HepG2 (cell line): Measurements from ENCODE around the gene WDR87. TPM values are rescaled to one million over a fixed set of nuclear protein-coding genes. Genes with fewer than 3 reads are reported as not detected.
"Not testable (repeated sequence)": the region's sequence is repeated elsewhere in the genome, so short reads cannot be mapped to it uniquely, and the experiment has no call there.

Source experiments
- ATAC-seq: fragments of 200-7000 bp; cut with Tn5 transposase; 3 replicates; pipeline ENCODE4 v1.9.1; 2020; ENCODE audit warnings: mild to moderate bottlenecking, moderate library complexity
- BruUV-seq: library from RNA; stranded (reverse); fragments of 400-500 nt; replicated peaks from 2 replicates; lab custom pipeline; 2021; lab: Mats Ljungman, UMichigan
- CTCF ChIA-PET: fragments of 300-600 bp; formaldehyde crosslinking; extraction: SDS; loops from one replicate; lab custom pipeline; 2021; ENCODE audit warnings: low total read pairs, inconsistent platforms, low intra/inter-chr PET ratio; lab: Yijun Ruan, JAX
- POLR2A ChIA-PET: fragments of 350-600 bp; sonication (Branson Sonifier 250); formaldehyde crosslinking; loops from one replicate; lab custom pipeline; 2020; ENCODE audit warnings: antibody characterized with exemption, inconsistent platforms; lab: Yijun Ruan, JAX
- DNase-seq: peaks from one replicate; pipeline ENCODE4 v3.0.0-alpha.2; 2015; ENCODE audit warnings: low spot score
- FAIRE-seq: peaks from 3 replicates; lab custom pipeline; 2011; peaks lifted over from hg19 to GRCh38; lab: Jason Lieb, UNC
- H2AFZ ChIP-seq: one replicate; pipeline ENCODE4 v1.6.1; 2011; ENCODE audit warnings: low read length, inconsistent platforms
- H3K27ac ChIP-seq: fragments of 300-600 bp; 3 replicates; pipeline ENCODE4 v1.8.0; 2011; ENCODE audit warnings: mixed run types, mild to moderate bottlenecking, mixed read lengths, low read length, inconsistent platforms; ENCODE audit not compliant: insufficient read depth; ENCODE audit errors: extremely low read length
- H3K27me3 ChIP-seq, 2 experiments: fragments of 200-600 bp in 1 of 2; 2 replicates in 1 of 2; 3 replicates in 1 of 2; pipeline versions ENCODE4 v1.6.0 to v1.8.0; 2011; ENCODE audit warnings: low read length in 2 of 2, mild to moderate bottlenecking in 2 of 2, moderate library complexity in 2 of 2, inconsistent platforms in 1 of 2; ENCODE audit not compliant: insufficient read depth in 2 of 2, control insufficient read depth in 1 of 2
- H3K36me3 ChIP-seq, 2 experiments: fragments of 200-600 bp in 1 of 2; replicated peaks in 1 of 2; 2 replicates in 1 of 2; 3 replicates in 1 of 2; pipeline versions ENCODE4 v1.5.1 to v1.8.0; 2011; ENCODE audit warnings: low read length in 2 of 2, inconsistent platforms in 1 of 2; ENCODE audit not compliant: insufficient read depth in 2 of 2, control insufficient read depth in 1 of 2
- H3K4me1 ChIP-seq: 2 replicates; pipeline ENCODE4 v1.5.1; 2012; ENCODE audit warnings: low read length, inconsistent platforms; ENCODE audit not compliant: insufficient read depth
- H3K4me2 ChIP-seq: 2 replicates; pipeline ENCODE4 v1.6.0; 2011; ENCODE audit warnings: low read depth, low read length, inconsistent platforms
- H3K4me3 ChIP-seq, 3 experiments: fragments of 200-600 bp in 1 of 3; sonication (generic), shearing (Covaris generic) in 1 of 3; replicated peaks in 1 of 3; 2 replicates each; pipeline ENCODE4 v1.5.1; 2011 to 2016; ENCODE audit warnings: low read length in 3 of 3, inconsistent platforms in 2 of 3, low read depth in 2 of 3, mild to moderate bottlenecking in 2 of 3, control low read depth in 1 of 3, mixed read lengths in 1 of 3; ENCODE audit not compliant: insufficient read depth in 1 of 3
- H3K79me2 ChIP-seq: one replicate; pipeline ENCODE4 v1.6.1; 2011; ENCODE audit warnings: low read length, inconsistent platforms; ENCODE audit not compliant: insufficient read depth
- H3K9ac ChIP-seq: 2 replicates; pipeline ENCODE4 v1.6.0; 2011; ENCODE audit warnings: mild to moderate bottlenecking, low read depth, low read length, inconsistent platforms; ENCODE audit not compliant: insufficient read depth
- H3K9me3 ChIP-seq: 2 replicates; pipeline ENCODE4 v1.5.1; 2012; ENCODE audit warnings: mild to moderate bottlenecking, low read length
- H4K20me1 ChIP-seq: 2 replicates; pipeline ENCODE4 v1.6.0; 2011; ENCODE audit warnings: inconsistent platforms, mild to moderate bottlenecking, low read length, moderate library complexity; ENCODE audit not compliant: insufficient read depth
- MTERF4 ChIP-seq: sonication (generic); formaldehyde crosslinking; IDR thresholded peaks from 2 replicates; pipeline ENCODE4 v1.8.0; 2023; ENCODE audit warnings: mild to moderate bottlenecking, missing genetic modification reagents
- MTF1 ChIP-seq: sonication (generic); formaldehyde crosslinking; IDR thresholded peaks from 2 replicates; pipeline ENCODE4 v1.5.0; 2020; ENCODE audit warnings: missing genetic modification reagents
- ONECUT2 ChIP-seq: sonication (generic); formaldehyde crosslinking; IDR thresholded peaks from 2 replicates; pipeline ENCODE4 v1.4.0; 2020; ENCODE audit warnings: missing genetic modification reagents
- PHF8 ChIP-seq: sonication (generic); formaldehyde crosslinking; IDR thresholded peaks from 2 replicates; pipeline ENCODE4 v1.5.0; 2020; ENCODE audit warnings: missing genetic modification reagents
- ZNF160 ChIP-seq: sonication (generic); formaldehyde crosslinking; IDR thresholded peaks from 2 replicates; pipeline ENCODE4 v1.8.0; 2022; ENCODE audit warnings: mild to moderate bottlenecking, inconsistent platforms, missing genetic modification reagents
- WGBS: methylation state at CpG from one replicate; pipeline ENCODE4 v1.1.6; 2017; ENCODE audit warnings: low lambda C conversion rate; 5-methylcytosine and 5-hydroxymethylcytosine counted together
- in situ Hi-C: cut with HindIII; loops from 2 replicates; pipeline ENCODE4 v1.10.0; 2017; ENCODE audit warnings: low pct_unique_long_range_greater_than_20kb; ENCODE audit not compliant: extremely low pct_ligation_motif_present
- intact Hi-C: fragments of 100-400 bp; cut with micrococcal nuclease; formaldehyde crosslinking; loops from one replicate; pipeline ENCODE4 v1.10.0; 2022; ENCODE audit not compliant: unreplicated experiment
- polyA plus RNA-seq, 8 experiments: library from polyadenylated mRNA; depleted of rRNA in 3 of 8; stranded (reverse) in 7 of 8; unstranded in 1 of 8; fragments of >200 nt; fragmentation: Illumina TruSeq in 4 of 8; extraction: Trizol in 4 of 8; gene quantifications; 2 replicates each; pipeline versions ENCODE4 v1.2.1 to v1.2.3, GENCODE V29; 2011 to 2016; ENCODE audit warnings: low read depth in 4 of 8, missing spikeins in 1 of 8, mixed read lengths in 1 of 8; ENCODE audit not compliant: insufficient read depth in 1 of 8
- total RNA-seq, 5 experiments: library from RNA; depleted of rRNA; stranded (reverse); fragments of >200 nt; fragmentation: Illumina TruSeq; extraction: Trizol; gene quantifications; 2 replicates each; pipeline ENCODE4 v1.2.3, GENCODE V29; 2016; ENCODE audit warnings: low read depth in 1 of 5
- TF ChIP-seq, protein P1 (sequence below): sonication (generic); formaldehyde crosslinking; IDR thresholded peaks from 2 replicates; pipeline ENCODE4 v1.5.1; 2020; ENCODE audit warnings: missing genetic modification reagents, mild to moderate bottlenecking, borderline replicate concordance

The WDR87 gene
- total and polyA plus RNA-seq, 2 of the 13 experiments (the other 11 are each of a cell fraction or from before 2014, with no cell fraction given), result not detected

DNA sequence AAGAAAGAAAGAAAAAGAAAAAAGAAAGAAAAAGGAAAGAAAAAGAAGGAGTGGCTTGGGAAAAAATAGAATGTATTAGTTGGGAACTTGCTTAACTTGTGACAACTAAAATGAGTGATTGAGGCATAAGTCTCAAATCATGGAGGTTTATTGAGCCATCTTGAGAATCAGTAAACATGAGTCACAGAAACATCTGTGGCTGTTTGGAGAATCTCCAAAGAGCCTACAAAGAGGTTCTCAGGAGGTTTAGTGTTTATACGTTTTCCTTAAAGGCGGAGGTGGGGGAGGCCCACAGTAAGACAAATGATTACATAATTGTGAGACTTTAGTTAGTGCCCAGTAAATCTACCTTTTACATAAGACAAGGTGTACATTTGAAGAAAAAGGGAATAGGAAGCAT, 38.6 kb downstream of the WDR87 start:
- Histone ChIP-seq H4K20me1 (no peaks in the 10 kb centered on the region), H3K27ac (no peak overlapping the region), H3K79me2 (no peaks in the 10 kb centered on the region), H3K36me3 (no peaks in the 10 kb centered on the region), H3K4me1 (no peaks in the 10 kb centered on the region), H3K9me3 (peaks cover 6% of the 10 kb centered on the region; the same call in 1 of the 2 replicates), H3K4me3 (no peak overlapping the region), H3K27me3 (no peaks in the 10 kb centered on the region), H3K4me2 (no peak overlapping the region), H3K9ac (no peak overlapping the region), H2AFZ (no peak overlapping the region)
- CTCF ChIA-PET, result no interaction called here
- POLR2A ChIA-PET, result no interaction called here
- DNase-seq (no peak), FAIRE-seq (no peak), ATAC-seq (no peak)
- WGBS, result 57% methylated on average over 2 of the region's 2 CpGs
- in situ Hi-C loops, result no loop called here
- no peak for TF ChIP-seq ZNF160 (CRISPR knock-in tag)
- intact Hi-C loops, result no loop called here
- BruUV-seq, result no TSS peak

DNA sequence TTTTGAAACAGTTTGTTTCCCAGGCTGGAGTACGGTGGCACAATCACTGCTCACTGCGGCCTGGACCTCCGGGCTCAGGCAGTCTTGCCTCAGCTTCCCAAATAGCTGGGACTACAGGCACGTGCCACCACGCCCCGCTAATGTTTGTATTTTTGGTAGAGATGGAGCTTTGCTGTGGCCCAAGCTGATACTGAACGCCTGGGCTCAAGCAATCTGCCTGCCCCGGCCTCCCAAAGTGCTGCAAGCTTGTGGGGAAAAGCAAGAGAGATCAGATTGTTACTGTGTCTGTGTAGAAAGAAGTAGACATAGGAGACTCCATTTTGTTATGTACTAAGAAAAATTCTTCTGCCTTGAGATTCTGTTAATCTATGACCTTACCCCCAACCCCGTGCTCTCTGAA, 40.5 kb downstream of the WDR87 start:
- H3K27ac ChIP-seq, BruUV-seq, intact Hi-C loops, CTCF ChIA-PET, in situ Hi-C loops, H3K36me3 ChIP-seq, H3K9me3 ChIP-seq, H3K27me3 ChIP-seq, DNase-seq, ATAC-seq, H3K4me2 ChIP-seq, FAIRE-seq, POLR2A ChIA-PET, H3K79me2 ChIP-seq, H4K20me1 ChIP-seq, H3K4me3 ChIP-seq, H2AFZ ChIP-seq, H3K9ac ChIP-seq, H3K4me1 ChIP-seq: not testable (repeated sequence)
- WGBS, result 46% methylated on average over 8 of the region's 9 CpGs

GRCh38 chr19:37864501-37864900, 41.9 kb downstream of the WDR87 start:
- FAIRE-seq (no peak), DNase-seq (no peak), ATAC-seq (no peak)
- WGBS, result 19% methylated on average over 3 of the region's 3 CpGs
- Histone ChIP-seq H3K9ac (no peak overlapping the region), H3K4me3 (no peak overlapping the region), H3K9me3 (no peaks in the 10 kb centered on the region), H3K4me2 (no peak overlapping the region), H4K20me1 (no peaks in the 10 kb centered on the region), H3K27ac (no peak overlapping the region), H3K4me1 (no peaks in the 10 kb centered on the region), H3K36me3 (no peaks in the 10 kb centered on the region), H2AFZ (no peak overlapping the region), H3K79me2 (no peaks in the 10 kb centered on the region), H3K27me3 (no peaks in the 10 kb centered on the region)
- in situ Hi-C loops, result no loop called here
- intact Hi-C loops, result no loop called here
- ChIA-PET POLR2A (no interaction called here), CTCF (no interaction called here)
- no TSS peak for BruUV-seq
- TF ChIP-seq ONECUT2 (CRISPR knock-in tag) (no peak), MTF1 (no peak), MTERF4 (CRISPR knock-in tag) (no peak), PHF8 (no peak)
- TF ChIP-seq, protein P1, sequence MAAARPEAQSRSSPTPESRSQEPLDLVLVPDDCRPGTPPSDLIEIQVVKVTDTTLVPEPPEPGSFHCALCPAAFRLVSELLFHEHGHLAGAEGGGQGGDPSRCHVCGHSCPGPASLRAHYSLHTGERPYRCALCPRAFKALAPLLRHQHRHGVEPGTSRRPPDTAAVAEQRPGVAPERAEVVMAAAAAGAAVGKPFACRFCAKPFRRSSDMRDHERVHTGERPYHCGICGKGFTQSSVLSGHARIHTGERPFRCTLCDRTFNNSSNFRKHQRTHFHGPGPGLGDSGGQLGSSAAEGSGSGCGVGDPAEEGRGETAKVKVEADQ, result no peak
